Liver (tissue), 9 donors: Measurements from ENCODE around the gene SMPDL3A. TPM values are rescaled to one million over a fixed set of nuclear protein-coding genes. Genes with fewer than 3 reads are reported as not detected.

Experiments used
- DNase-seq: peaks from one replicate; pipeline ENCODE4 v3.0.0-alpha.2; 2017; ENCODE audit warnings: low spot score
- H3K27ac ChIP-seq, 2 donors: one replicate each; pipeline ENCODE4 v1.7.0; 2013; ENCODE audit warnings: inconsistent platforms in 2 of 2, low read length in 2 of 2, control low read depth in 1 of 2, low read depth in 1 of 2, mild to moderate bottlenecking in 1 of 2
- H3K27me3 ChIP-seq, 4 donors: one replicate each; pipeline versions ENCODE4 v1.6.1 to v1.7.0; 2013; ENCODE audit warnings: low read length in 3 of 4, inconsistent platforms in 1 of 4, mild to moderate bottlenecking in 1 of 4, moderate library complexity in 1 of 4; ENCODE audit not compliant: control insufficient read depth in 4 of 4, insufficient read depth in 4 of 4
- H3K36me3 ChIP-seq, 4 donors: one replicate each; pipeline versions ENCODE4 v1.6.1 to v1.7.0; 2013; ENCODE audit warnings: low read length in 3 of 4, mild to moderate bottlenecking in 3 of 4, low read depth in 1 of 4, moderate library complexity in 1 of 4; ENCODE audit not compliant: control insufficient read depth in 4 of 4, insufficient read depth in 3 of 4
- H3K4me1 ChIP-seq, 4 donors: one replicate each; pipeline versions ENCODE4 v1.6.1 to v1.7.0; 2013; ENCODE audit warnings: low read length in 3 of 4, mild to moderate bottlenecking in 3 of 4, moderate library complexity in 1 of 4; ENCODE audit not compliant: control insufficient read depth in 4 of 4, insufficient read depth in 4 of 4
- H3K4me3 ChIP-seq, 3 donors: one replicate each; pipeline versions ENCODE4 v1.6.1 to v1.7.0; 2013; ENCODE audit warnings: low read length in 3 of 3, control low read depth in 1 of 3, low read depth in 1 of 3, mild to moderate bottlenecking in 1 of 3
- H3K9ac ChIP-seq, 2 donors: one replicate each; pipeline ENCODE4 v1.7.0; 2013; ENCODE audit warnings: low read length in 2 of 2, mild to moderate bottlenecking in 2 of 2, moderate library complexity in 2 of 2, control low read depth in 1 of 2, low read depth in 1 of 2
- H3K9me3 ChIP-seq, 4 donors: one replicate each; pipeline versions ENCODE4 v1.6.1 to v1.7.0; 2013; ENCODE audit warnings: low read length in 3 of 4; ENCODE audit not compliant: control insufficient read depth in 4 of 4
- CTCF ChIP-seq: fragments of 150-350 bp; IDR thresholded peaks from 2 replicates; pipeline ENCODE4 v1.5.1; 2017; ENCODE audit warnings: improper control_type of control experiment, low read depth, low read length; ENCODE audit not compliant: missing input control
- EGR1 ChIP-seq, 2 donors: IDR thresholded peaks; 2 replicates each; pipeline ENCODE4 v1.6.1; 2016 to 2018; ENCODE audit warnings: antibody characterized with exemption in 2 of 2, low read depth in 2 of 2
- FOXA1 ChIP-seq: IDR thresholded peaks from 2 replicates; pipeline ENCODE4 v1.6.1; 2016; ENCODE audit warnings: antibody characterized with exemption
- FOXA2 ChIP-seq: IDR thresholded peaks from 2 replicates; pipeline ENCODE4 v1.6.1; 2016; ENCODE audit warnings: antibody characterized with exemption
- GABPA ChIP-seq, 2 donors: IDR thresholded peaks in 1 of 2; conservative IDR thresholded peaks in 1 of 2; 2 replicates each; pipeline ENCODE4 v1.6.1; 2016; ENCODE audit warnings: antibody characterized with exemption in 2 of 2, mild to moderate bottlenecking in 1 of 2, moderate library complexity in 1 of 2
- HNF4A ChIP-seq, 2 donors: conservative IDR thresholded peaks; 2 replicates each; pipeline ENCODE4 v1.6.1; 2016; ENCODE audit warnings: antibody characterized with exemption in 2 of 2, mild to moderate bottlenecking in 2 of 2
- HNF4G ChIP-seq: IDR thresholded peaks from 2 replicates; pipeline ENCODE4 v1.6.1; 2016; ENCODE audit warnings: antibody characterized with exemption
- JUND ChIP-seq, 2 donors: IDR thresholded peaks; 2 replicates each; pipeline ENCODE4 v1.6.1; 2016; ENCODE audit warnings: antibody characterized with exemption in 2 of 2
- NR2F2 ChIP-seq: IDR thresholded peaks from 2 replicates; pipeline ENCODE4 v1.6.1; 2016; ENCODE audit warnings: antibody characterized with exemption
- RAD21 ChIP-seq, 2 donors: IDR thresholded peaks; 2 replicates each; pipeline ENCODE4 v1.6.1; 2016; ENCODE audit warnings: antibody characterized with exemption in 2 of 2, mild to moderate bottlenecking in 2 of 2
- RXRA ChIP-seq, 2 donors: IDR thresholded peaks; 2 replicates each; pipeline ENCODE4 v1.6.1; 2017 to 2018; ENCODE audit warnings: antibody characterized with exemption in 2 of 2, mild to moderate bottlenecking in 1 of 2
- SP1 ChIP-seq: IDR thresholded peaks from 2 replicates; pipeline ENCODE4 v1.6.1; 2018; ENCODE audit warnings: antibody characterized with exemption, mild to moderate bottlenecking
- TAF1 ChIP-seq: conservative IDR thresholded peaks from 2 replicates; pipeline ENCODE4 v1.6.1; 2016; ENCODE audit warnings: antibody characterized with exemption, mild to moderate bottlenecking
- YY1 ChIP-seq: IDR thresholded peaks from 2 replicates; pipeline ENCODE4 v1.6.1; 2016; ENCODE audit warnings: antibody characterized with exemption, mild to moderate bottlenecking
- ZBTB33 ChIP-seq: IDR thresholded peaks from 2 replicates; pipeline ENCODE4 v1.6.1; 2016; ENCODE audit warnings: antibody characterized with exemption
- WGBS: extraction: QIAGEN DNeasy Blood & Tissue Kit; methylation state at CpG from one replicate; pipeline ENCODE4 v1.1.7; 2013; 5-methylcytosine and 5-hydroxymethylcytosine counted together
- polyA plus RNA-seq, 2 donors: library from polyadenylated mRNA; stranded (reverse) in 1 of 2; unstranded in 1 of 2; fragments of 200-250 nt in 1 of 2; fragments of >200 nt in 1 of 2; fragmentation: Nextera tagmentation in 1 of 2; extraction: Ambion mirVana in 1 of 2; gene quantifications; one replicate each; pipeline versions ENCODE4 v1.2.1 to v1.2.3, GENCODE V29; 2013 to 2015
- total RNA-seq, 2 donors: library from RNA; depleted of rRNA; stranded (reverse); fragments of >200 nt; gene quantifications; one replicate each; pipeline ENCODE4 v1.2.3, GENCODE V29; 2014
- TF ChIP-seq, protein P1 (sequence below): IDR thresholded peaks from 2 replicates; pipeline ENCODE4 v1.6.1; 2016; ENCODE audit warnings: antibody characterized with exemption, mild to moderate bottlenecking
- TF ChIP-seq, protein P2 (sequence below): IDR thresholded peaks from 2 replicates; pipeline ENCODE4 v1.6.1; 2016; ENCODE audit warnings: antibody characterized with exemption
- TF ChIP-seq, protein P3 (sequence below): IDR thresholded peaks from 2 replicates; pipeline ENCODE4 v1.6.1; 2016; ENCODE audit warnings: antibody characterized with exemption
- donor health status: healthy.
- donor health status: healthy.
- donor health status: healthy.
- donor health status: healthy.
- donor health status: healthy.

SMPDL3A gene
- total and polyA plus RNA-seq, 4 donors, result 17.3 to 61.4 (median 32.3) TPM

GRCh38 chr6:122808121-122808885, 19.2 kb downstream of the SMPDL3A start:
- no peak overlapping the region for H3K27ac ChIP-seq
- H3K4me1 ChIP-seq, result peaks cover 0 to under 1% (median 0%) of the 10 kb centered on the region in 4 donors
- H3K36me3 ChIP-seq, result peaks cover 2 to 22% (median 13%) of the 10 kb centered on the region in 4 donors
- H3K4me3 ChIP-seq, result no peak overlapping the region
- no peaks in the 10 kb centered on the region for H3K27me3 ChIP-seq
- H3K9ac ChIP-seq, result no peak overlapping the region
- DNase-seq, result no peak
- TF ChIP-seq RAD21 (IDR thresholded peaks at IDR 0.05) (no peak), FOXA2 (no peak), JUND (IDR thresholded peaks at IDR 0.05) (no peak), HNF4G (no peak), RXRA (IDR thresholded peaks at IDR 0.05) (no peak), ZBTB33 (no peak), GABPA (IDR thresholded peaks at IDR 0.05 in 1 of 2, conservative IDR thresholded peaks at IDR 0.05 in 1 of 2) (no peak), FOXA1 (no peak), SP1 (no peak), HNF4A (conservative IDR thresholded peaks at IDR 0.05) (no peak), YY1 (no peak), TAF1 (no peak), NR2F2 (no peak), CTCF (no peak), EGR1 (IDR thresholded peaks at IDR 0.05; ENCODE audit: low read depth in 2 of 2) (no peak)
- TF ChIP-seq, protein P1, sequence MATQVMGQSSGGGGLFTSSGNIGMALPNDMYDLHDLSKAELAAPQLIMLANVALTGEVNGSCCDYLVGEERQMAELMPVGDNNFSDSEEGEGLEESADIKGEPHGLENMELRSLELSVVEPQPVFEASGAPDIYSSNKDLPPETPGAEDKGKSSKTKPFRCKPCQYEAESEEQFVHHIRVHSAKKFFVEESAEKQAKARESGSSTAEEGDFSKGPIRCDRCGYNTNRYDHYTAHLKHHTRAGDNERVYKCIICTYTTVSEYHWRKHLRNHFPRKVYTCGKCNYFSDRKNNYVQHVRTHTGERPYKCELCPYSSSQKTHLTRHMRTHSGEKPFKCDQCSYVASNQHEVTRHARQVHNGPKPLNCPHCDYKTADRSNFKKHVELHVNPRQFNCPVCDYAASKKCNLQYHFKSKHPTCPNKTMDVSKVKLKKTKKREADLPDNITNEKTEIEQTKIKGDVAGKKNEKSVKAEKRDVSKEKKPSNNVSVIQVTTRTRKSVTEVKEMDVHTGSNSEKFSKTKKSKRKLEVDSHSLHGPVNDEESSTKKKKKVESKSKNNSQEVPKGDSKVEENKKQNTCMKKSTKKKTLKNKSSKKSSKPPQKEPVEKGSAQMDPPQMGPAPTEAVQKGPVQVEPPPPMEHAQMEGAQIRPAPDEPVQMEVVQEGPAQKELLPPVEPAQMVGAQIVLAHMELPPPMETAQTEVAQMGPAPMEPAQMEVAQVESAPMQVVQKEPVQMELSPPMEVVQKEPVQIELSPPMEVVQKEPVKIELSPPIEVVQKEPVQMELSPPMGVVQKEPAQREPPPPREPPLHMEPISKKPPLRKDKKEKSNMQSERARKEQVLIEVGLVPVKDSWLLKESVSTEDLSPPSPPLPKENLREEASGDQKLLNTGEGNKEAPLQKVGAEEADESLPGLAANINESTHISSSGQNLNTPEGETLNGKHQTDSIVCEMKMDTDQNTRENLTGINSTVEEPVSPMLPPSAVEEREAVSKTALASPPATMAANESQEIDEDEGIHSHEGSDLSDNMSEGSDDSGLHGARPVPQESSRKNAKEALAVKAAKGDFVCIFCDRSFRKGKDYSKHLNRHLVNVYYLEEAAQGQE, result no peak
- TF ChIP-seq, protein P2, sequence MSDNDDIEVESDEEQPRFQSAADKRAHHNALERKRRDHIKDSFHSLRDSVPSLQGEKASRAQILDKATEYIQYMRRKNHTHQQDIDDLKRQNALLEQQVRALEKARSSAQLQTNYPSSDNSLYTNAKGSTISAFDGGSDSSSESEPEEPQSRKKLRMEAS, result no peak
- TF ChIP-seq, protein P3, sequence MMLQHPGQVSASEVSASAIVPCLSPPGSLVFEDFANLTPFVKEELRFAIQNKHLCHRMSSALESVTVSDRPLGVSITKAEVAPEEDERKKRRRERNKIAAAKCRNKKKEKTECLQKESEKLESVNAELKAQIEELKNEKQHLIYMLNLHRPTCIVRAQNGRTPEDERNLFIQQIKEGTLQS, result no peak
- H3K9me3 ChIP-seq, result no peaks in the 10 kb centered on the region
- WGBS, result 91% methylated on average over 10 of the region's 10 CpGs
